ENCODE measurements around the gene ULK2.

GRCh38 chr17:19748807-19749193, 118.9 kb downstream of the ULK2 start:
- TF ChIP-seq CTCF (IDR thresholded peaks at IDR 0.05; ENCODE audit: low read depth, low read length, poor library complexity, severe bottlenecking) (no peak), EZH2phosphoT487 (IDR thresholded peaks at IDR 0.05; ENCODE audit: borderline replicate concordance, low read length) (no peak)
